Fibroblast of skin of scalp (primary cell): ENCODE data around the gene P2RX4. TPM values are rescaled to one million over a fixed set of nuclear protein-coding genes. Genes with fewer than 3 reads are reported as not detected.
"Not testable (repeated sequence)": the region's sequence is repeated elsewhere in the genome, so short reads cannot be mapped to it uniquely, and the experiment has no call there.

ENCODE experiments used
- DNase-seq: peaks from one replicate; pipeline ENCODE4 v3.0.0-alpha.2; 2013
- polyA plus RNA-seq, 2 experiments: library from polyadenylated mRNA; unstranded; fragments of 120-200 nt; gene quantifications; one replicate each; pipeline ENCODE4 v1.2.1, GENCODE V29; 2013; ENCODE audit not compliant: insufficient read length in 2 of 2

P2RX4 gene
- polyA plus RNA-seq (2013, experiment 1 of 2; ENCODE audit: insufficient read length) = 12.6 TPM
- polyA plus RNA-seq (2013, experiment 2 of 2; ENCODE audit: insufficient read length) = 13.5 TPM

- peak; percentile 79 for DNase-seq
These were observed at the start of gene P2RX4 for GRCh38 chr12:121209624-121210572. P2RX4 (plus strand) TSS chr12:121210129; CDS start chr12:121210165, 36 bp downstream.

GRCh38 chr12:121162384-121162783 is 47.5 kb upstream of the P2RX4 start:
- no peak for DNase-seq

- DNase-seq = no peak
These were observed 46.9 kb upstream of the P2RX4 start for GRCh38 chr12:121162985-121163384.

- not testable (repeated sequence) for DNase-seq
These were observed 45.1 kb upstream of the P2RX4 start for GRCh38 chr12:121164839-121165238.

- no peak for DNase-seq
These were observed 44.6 kb upstream of the P2RX4 start for GRCh38 chr12:121165316-121165715.

- DNase-seq = no peak
These were observed 43.6 kb upstream of the P2RX4 start for GRCh38 chr12:121166356-121166755.

GRCh38 chr12:121167232-121167820 is 42.6 kb upstream of the P2RX4 start:
- no peak for DNase-seq

- no peak for DNase-seq
These were observed 42.0 kb upstream of the P2RX4 start for GRCh38 chr12:121167951-121168350.

- no peak for DNase-seq
These were observed 39.8 kb upstream of the P2RX4 start for GRCh38 chr12:121170151-121170550.

- DNase-seq = peak; percentile 40
These were observed 39.2 kb upstream of the P2RX4 start for GRCh38 chr12:121170611-121171260.

GRCh38 chr12:121172145-121172544 is 37.8 kb upstream of the P2RX4 start:
- no peak for DNase-seq

GRCh38 chr12:121175383-121176119 is 34.4 kb upstream of the P2RX4 start:
- no peak for DNase-seq

GRCh38 chr12:121176826-121177529 is 33.0 kb upstream of the P2RX4 start:
- no peak for DNase-seq

GRCh38 chr12:121181181-121181580 is 28.7 kb upstream of the P2RX4 start:
- DNase-seq = no peak

GRCh38 chr12:121182222-121182893 is 27.6 kb upstream of the P2RX4 start:
- no peak for DNase-seq

- DNase-seq = no peak
These were observed 25.5 kb upstream of the P2RX4 start for GRCh38 chr12:121184425-121184824.

GRCh38 chr12:121184984-121185889 is 24.7 kb upstream of the P2RX4 start:
- no peak for DNase-seq

- no peak for DNase-seq
These were observed 23.1 kb upstream of the P2RX4 start for GRCh38 chr12:121186826-121187225.

- DNase-seq = no peak
These were observed 22.4 kb upstream of the P2RX4 start for GRCh38 chr12:121187501-121187900.

- no peak for DNase-seq
These were observed 21.7 kb upstream of the P2RX4 start for GRCh38 chr12:121188227-121188626.
